Endothelial cell of coronary artery (primary cell): ENCODE results near the gene SEC61B. TPM values are rescaled to one million over a fixed set of nuclear protein-coding genes. Genes with fewer than 3 reads are reported as not detected.

Experiments
- total RNA-seq: library from RNA; depleted of rRNA; stranded (reverse); fragments of >200 nt; gene quantifications from 2 replicates; pipeline ENCODE4 v1.2.3, GENCODE V29; 2014

Gene SEC61B
- total RNA-seq: 63.0 and 95.1 TPM in 2 replicates

GRCh38 chr9:99221621-99222415 lies at the start of gene SEC61B, which contains the start of gene ALG2:
Gene SEC61B, plus strand, starts transcription at chr9:99222282. Its CDS starts 82 bp downstream, at chr9:99222364.
Gene ALG2, minus strand, starts transcription at chr9:99221942. Its CDS starts 48 bp downstream, at chr9:99221894.

Other genes with a start within 250 kb of the SEC61B start
- gene TGFBR1, start 117.2 kb upstream of the SEC61B start, total RNA-seq: 12.6 and 17.8 TPM in 2 replicates
- 35.4 and 45.2 TPM in 2 replicates for gene ALG2, start 340 bp upstream of the SEC61B start, total RNA-seq